Measurements from ENCODE around the gene VPS25.
A peak's percentile ranks its signal among the peaks of the same experiment; 100 is the strongest.
"Not testable (repeated sequence)": the region's sequence is repeated elsewhere in the genome, so short reads cannot be mapped to it uniquely, and the experiment has no call there.

The VPS25 gene

DNA sequence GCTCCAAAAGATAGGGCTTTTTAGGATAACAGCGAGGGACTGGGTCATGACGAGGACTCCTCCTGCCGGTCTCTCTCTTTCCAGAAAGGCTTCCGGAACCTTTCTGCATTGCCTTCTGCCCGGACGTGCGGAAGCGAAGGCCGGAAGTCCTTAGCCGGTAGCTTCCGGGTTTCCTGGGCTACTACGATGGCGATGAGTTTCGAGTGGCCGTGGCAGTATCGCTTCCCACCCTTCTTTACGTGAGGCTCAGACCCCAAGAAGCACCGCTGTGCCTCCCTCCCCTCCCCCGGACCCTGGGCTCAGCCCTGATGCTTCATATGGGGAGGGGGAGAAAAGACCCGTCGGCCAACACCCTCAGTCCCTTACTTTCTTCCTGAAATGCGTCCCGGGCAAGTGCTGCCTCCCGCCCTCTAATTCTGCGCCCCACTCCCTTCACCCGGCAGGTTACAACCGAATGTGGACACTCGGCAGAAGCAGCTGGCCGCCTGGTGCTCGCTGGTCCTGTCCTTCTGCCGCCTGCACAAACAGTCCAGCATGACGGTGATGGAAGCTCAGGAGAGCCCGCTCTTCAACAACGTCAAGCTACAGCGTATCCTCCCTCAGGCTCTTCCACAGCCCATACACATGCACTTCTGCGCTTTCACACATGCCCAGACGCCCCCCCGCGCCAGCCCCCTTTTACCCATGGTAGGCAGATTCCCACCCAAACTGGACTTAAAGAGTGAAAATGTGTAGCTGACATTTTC is at the start of gene VPS25:
Gene VPS25, plus strand, starts transcription at position 160 of the 746 bp plus-strand sequence. Its CDS starts 27 bp downstream, at position 187.
- DNase-seq = peak; percentile 88

DNA sequence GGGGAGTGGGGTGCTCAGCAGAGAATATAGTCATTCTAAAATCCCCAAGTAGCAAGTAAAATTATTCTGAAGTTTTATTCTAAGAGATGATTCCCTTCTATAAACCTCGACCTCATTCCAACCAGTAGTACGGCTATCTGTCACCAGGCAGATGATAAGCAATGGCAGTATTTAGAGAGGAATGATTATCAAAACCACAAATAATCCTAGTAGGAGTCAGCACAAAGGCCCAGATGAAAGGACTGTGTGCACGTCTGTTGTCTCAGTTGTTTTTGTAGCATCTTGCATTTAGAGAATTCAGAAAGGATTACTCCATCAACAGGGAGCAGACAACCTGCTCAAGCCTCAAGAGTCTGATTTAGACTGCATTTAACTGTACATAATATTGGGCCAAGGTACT is 49.6 kb upstream of the VPS25 start:
- no peak for DNase-seq

DNA sequence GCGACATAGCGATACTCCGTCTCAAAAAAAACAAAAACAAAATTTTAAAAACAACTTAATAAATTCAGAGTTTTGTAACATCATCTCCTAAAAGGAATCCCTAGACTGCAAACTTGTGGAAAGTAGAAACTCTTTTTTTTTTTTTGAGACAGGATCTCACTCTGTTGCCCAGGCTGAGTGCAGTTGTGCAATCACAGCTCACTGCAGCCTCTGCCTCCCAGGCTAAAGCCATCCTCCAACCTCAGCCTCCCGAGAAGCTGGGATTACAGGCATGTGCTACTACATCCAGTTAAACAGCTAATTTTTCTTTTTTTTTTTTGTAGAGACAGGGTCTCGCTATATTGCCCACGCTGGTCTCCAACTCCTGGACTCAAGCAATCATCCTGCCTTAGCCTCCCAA is 48.1 kb upstream of the VPS25 start:
- no peak for DNase-seq

DNA sequence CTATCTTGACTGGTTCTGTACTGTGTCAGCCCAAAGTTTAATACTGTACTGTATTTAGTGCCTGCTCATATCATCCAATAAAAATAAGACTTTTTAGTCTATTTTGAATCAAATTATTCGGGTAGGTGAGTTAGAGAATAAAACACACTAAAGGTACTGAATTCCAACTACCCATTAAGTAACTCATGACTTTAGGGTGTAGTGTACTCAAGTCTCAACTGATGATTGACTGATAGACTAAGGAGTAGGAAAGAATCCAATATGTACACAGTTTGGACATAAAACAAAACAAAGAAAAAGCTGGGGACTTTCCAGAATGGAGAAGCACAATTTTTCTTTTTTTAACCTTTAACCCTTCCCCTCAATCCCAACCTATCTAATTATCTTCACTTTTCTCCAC is 32.5 kb upstream of the VPS25 start:
- no peak for DNase-seq

DNA sequence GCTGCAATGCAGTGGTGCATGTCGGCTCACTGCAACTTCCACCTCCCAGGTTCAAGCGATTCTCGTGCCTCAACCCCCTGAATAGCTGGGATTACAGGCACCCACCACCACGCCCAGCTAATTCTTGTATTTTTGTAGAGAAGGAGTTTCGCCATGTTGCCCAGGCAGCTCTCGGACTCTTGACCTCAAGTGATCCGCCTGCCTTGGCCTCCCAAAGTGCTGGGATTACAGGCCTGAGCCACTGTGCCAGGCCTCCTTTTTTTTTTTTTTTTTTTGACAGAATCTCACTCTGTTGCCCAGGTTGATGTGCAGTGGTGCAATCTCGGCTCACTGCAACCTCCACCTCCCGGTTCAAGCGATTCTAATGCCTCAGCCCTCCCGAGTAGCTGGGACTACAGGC is 30.3 kb upstream of the VPS25 start:
- DNase-seq = not testable (repeated sequence)

DNA sequence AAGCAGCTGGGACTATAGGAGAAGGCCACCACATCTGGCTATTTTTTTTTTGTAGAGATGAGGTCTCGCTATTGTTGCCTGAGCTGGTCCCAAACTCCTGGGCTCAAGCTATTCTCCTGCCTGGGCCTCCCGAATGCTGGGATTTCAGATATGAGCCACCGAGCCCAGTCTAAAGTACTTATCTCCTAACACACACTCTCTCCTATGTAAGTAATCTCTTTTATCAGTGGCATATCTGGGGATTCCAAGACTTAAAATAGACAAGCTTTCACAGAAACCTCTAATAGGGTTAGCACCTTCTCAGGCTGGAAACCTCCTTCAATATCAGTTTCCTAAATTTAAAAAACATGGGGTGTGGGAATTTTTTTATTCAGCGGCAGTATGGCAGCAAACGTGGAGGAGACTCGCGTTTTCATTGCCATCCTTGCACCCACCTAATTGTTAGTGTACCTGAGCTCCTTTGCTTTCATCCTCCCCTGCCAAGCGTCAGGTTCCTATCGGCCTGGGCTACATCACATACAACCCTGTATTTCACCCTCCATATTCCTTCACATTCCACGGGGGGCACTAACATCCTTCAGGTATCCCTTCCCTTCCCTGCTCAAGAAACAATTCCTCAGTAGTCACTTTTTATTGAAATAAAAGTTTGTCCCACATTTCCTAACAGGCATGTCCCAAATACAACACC is 29.5 kb upstream of the VPS25 start:
- no peak for DNase-seq

DNA sequence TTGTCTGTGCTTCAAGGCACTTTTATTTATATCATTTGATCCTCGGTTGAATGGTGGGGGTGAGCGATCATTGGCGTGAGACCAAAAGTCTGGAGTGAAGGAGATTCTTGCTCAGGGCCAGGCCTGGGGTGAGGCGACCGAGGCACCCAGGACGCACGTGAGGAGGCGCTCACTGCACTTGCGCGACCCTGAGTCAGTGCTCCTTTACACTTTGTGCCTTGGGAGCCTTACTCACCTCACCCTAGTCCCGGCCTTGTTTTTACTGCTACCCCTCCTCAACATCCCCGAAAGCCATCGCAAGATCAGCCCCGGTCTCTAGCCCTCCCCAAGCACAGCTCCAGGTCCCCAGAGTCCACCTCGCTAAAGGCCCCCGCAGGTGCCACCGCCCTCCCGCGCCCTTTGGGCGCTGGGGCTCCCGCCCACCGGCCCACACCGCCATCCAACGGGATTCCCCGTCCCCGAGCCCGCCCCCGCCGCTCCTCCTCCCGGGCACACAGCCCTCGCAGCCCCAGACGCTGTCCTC is 28.9 kb upstream of the VPS25 start:
- no peak for DNase-seq

DNA sequence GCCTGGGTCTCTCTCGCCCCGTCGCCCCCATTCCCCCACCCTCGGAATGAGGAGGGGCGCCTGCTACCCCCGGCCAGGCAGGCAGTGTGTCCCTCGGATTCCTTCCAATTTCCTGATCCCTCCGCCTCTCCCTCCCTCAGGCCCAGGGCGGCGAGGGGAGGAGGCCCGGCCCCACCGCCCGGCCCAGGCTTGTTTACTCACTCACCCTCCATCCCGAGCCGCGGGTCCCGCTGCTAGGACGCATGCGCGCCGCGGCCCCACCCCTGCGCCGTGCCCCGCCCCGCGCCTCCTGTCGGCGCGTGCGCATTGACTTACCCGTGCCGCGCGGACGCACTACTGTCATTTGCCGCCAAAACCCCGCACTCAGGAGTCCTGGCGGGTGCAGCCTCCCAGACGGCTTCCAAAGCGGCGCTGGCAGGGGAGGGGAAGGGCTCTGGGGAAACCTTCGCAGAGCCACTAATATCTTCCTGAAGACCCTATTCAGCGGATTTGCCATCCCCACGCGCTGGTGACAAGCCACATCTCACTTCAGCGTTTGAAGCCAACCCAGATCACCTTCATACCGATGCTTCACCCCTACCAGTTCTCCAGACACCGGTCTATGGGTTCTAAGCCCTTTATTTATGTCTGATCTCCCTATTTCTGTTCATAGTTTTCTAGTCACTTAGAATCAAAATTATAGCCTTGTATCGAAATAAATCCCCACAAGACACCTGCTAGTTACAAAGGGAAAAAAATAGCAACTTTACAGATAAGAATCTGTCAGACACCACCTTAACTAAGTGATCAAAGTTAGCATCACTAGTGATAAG is 28.2 kb upstream of the VPS25 start, which contains the start of gene EZH1:
Gene EZH1, minus strand, starts transcription at position 235 of the 812 bp plus-strand sequence. CDS start 16,099 bp downstream, outside the sequence.
- peak; percentile 97 for DNase-seq

DNA sequence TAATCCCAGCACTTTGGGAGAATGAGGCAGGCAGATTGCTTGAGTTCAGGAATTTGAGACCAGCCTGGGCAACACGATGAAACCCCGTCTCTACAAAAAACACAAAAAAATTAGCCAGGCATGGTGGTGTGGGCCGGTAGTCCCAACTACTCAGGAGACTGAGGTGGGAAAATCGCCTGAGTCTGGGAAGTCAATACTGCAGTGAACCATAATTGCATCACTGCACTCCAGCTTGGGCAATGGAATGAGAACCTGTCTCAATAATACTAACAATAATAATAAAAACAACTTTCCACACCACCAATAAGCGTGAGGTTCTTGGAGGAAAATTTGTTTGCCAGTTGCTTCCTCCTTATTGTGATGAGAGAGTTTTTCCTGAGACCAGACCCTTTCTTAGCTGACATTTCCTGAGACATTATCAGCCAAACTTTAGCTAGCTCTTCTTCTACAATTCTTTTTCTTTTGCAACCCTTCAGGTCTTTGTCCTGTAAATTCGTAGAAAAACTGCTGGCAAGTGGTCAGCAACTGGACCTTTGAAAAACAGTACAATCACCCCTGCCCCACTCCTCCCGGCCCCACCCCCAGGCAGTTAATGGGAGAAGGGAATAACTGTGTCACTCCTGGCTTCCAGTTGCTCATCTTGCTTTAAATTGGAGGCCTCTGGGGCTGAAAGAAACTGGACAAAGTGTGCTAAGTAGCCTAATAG is 24.9 kb upstream of the VPS25 start:
- DNase-seq = no peak

DNA sequence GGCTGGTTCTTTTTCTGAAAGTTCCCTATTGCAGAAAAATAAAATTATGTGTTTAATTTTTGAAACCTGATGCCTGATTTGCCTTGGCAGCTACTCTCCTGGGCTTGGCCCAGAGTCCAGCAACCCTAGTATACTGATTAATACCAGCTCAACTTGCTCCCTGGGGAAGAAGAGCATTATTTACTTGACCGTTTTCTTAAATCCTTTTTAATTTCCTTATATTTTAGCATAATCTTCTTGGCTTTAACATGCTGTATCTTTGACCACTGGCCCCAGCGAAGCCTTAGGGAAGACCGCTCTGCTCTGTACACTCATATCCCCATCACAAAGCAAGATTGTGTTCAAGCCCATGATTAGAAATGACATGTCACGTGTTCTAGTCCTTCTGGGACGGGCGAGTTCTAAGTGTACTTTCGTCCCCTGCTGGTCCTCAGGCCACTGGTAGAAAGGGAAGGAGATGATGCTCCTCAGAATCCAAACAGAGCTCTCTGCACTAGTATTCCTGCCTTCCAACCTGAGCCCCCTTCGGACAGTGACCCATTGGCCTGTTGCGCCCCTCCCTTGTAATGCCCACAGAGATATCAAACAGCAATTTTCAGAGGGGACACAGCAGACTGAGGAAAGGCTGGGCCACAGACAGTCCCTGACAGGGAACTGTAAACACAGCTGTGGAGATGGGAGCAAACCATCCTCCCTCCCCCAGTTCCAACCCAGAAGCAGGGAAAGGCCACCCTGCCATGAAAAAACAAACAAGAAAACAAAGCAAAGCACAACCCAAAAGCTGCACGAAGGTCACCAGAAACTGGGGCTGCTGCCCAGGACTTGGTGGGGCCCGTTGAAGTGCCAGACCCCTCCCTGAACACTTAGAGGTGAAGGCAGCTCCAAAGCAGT is 24.1 kb upstream of the VPS25 start:
- DNase-seq = no peak

DNA sequence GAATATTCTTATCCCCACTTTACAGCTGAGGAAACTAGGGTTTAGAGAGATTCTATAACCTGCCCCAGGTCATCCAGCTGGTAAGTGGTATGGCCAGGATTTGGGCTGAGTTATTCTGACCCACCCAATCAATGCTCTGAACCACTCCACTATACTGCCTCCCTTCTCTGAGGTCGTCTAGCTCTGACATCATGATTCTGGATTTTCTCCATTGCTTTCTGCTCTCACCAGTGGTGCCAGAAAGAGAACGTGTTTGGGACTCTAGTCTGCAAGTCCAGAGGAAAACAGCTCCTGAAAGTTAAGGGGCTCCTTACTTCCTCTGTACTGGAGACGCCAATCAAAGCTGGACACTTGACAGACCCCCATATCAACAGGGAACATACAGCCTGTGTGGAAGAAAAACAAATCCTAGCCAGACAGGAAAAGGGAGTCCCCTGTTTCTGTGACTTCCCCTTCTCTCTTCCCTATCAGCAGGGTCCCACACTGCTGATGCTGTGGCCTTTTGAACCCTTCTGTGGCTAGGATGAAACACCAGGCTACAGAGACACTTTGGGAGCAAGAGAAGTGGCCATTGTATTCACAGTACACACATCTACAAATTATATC is 22.4 kb upstream of the VPS25 start:
- no peak for DNase-seq

DNA sequence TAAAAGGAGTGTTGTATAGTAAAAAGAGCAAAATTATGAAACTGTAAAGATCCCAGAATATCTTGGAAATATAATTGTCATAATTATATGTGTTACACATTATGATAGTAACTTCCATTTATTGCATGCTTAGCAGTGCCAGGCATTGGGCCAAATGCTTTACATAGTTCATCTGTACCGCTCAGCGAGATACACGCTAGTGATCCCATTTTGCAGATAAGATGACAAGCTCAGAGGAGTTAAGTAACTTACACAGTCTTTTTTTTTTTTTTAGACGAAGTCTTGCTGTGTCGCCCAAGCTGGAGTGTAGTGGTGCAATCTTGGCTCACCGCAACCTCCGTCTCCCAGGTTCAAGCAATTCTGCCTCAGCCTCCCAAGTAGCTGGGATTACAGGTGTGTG is 21.6 kb upstream of the VPS25 start:
- no peak for DNase-seq

DNA sequence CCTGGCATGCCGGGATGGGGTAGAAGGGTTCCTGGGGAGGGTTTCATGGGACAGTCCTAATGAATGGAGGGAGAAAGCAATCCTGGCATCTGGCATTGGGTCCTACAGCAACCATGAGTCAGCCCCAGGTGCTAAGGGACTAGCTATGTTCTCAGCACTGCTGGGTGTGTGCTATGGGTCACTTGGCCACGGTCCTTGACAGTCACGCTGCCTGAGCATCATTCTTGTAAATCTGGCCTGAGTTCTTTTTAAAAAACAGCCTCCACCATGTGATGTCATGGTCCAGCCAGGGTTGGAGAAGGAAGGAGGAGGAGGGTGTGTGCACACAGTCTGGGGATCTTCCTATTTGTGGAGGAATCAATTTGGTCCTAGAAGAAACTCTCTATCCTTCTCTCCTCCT is 18.5 kb upstream of the VPS25 start:
- no peak for DNase-seq

DNA sequence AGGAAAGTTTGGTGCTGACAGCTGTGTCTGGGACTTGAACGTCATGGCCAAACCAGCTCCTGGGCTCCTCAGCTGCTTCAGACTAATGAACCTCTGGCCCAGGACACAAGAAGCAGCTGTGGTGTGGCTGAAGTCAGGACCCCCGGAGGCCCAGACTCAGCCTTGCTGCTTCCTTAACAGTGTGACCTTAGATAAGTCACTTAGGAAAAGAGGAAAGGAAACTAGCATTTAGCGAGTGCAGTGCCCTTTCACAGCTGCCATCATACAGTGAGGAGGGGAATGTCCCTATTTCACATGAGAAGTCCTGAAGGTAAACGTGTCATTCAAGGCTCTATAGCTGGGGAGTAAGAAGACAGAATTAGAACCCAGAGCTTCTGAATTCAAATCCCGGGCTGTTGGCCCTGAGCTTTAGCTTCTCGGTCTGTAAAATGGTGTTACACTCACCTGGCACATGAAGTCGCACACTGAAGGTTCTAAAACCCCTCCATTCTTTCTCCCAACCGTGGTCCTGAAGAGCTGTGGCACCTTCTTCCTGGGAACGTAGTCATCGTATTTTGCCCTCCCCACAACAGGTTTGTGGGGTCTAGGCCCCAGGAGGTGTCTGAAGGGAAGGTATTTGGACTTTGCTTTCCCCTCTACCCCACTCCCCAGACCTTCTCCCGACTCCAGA is 13.1 kb upstream of the VPS25 start:
- no peak for DNase-seq

DNA sequence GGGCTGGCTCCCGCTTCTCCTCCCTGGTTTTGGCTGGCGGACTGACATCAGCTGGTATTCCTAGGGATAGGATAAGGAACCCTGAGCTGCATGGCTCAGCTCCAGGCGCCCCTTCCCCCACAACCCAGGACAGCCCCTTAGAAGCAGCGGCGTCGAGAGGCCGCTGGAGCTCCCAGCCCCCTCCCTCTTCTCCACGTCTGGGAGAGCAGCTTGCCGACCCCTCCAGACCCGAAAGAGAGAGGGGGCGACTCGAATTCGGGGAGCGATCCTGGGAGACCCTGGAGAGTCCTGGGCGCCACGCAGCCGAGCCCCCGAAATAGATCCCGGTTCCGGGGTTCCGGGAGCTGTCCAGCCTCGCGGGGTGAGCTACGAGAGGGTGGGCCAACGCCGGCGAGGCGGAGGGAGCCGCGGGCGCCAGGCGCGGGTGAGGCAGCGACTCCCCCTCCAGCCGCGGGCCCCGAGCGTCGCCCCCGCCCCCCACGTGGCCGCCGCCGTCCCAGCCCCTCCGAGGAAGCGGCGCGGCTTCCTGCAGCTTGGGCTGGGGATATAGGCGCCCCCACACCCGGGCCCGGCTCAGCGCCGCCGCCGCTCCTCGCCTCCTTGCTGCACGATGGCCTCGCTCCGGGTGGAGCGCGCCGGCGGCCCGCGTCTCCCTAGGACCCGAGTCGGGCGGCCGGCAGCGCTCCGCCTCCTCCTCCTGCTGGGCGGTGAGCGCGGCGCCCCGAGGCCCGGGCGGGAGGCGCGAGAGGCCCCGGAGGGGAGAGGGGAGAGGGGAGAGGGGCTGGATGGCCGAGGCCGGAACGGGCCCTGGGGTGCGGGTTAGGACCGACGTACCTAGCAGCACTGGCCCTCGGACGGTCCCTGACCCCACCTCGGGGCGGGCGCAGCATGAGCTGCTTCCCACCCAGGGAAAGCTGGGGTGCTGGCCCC is 12.3 kb upstream of the VPS25 start, which contains the start of gene RAMP2:
Gene RAMP2, plus strand, starts transcription at position 576 of the 930 bp plus-strand sequence. Its CDS starts 35 bp downstream, at position 611.
- peak; percentile 65 for DNase-seq

DNA sequence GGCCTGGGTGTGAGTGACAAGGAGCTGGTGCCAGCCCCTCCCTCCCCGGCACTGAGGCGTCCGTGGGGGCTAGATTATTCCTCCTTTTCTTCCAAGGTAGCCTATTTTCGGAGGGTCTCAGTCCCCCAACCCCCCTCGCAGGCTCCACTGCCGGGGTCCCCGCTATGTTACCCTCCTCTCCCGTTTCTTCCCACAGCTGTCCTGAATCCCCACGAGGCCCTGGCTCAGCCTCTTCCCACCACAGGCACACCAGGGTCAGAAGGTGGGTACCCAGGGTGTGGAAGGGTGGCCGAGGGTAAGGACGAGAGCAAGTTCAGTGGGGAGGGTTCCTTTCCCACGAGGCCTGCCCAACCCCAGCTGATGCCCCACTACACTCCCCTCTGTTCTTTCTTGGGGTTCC is 11.6 kb upstream of the VPS25 start:
- no peak for DNase-seq

DNA sequence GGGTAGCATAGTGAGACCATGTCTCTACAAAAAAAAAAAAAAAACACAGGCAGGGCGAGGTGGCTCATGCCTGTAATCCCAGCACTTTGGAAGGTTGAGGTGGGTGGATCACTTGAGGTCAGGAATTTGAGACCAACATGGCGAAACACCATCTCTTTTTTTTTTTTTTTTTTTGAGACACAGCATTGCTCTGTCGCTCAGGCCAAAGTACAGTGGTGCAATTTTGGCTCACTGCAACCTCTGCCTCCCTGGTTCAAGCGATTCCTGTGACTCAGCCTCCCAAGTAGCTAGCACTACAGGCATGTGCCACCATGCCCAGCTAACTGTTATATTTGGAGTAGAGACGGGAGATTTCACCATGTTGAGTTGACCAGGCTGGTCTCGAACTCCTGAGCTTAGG is 7.1 kb upstream of the VPS25 start:
- DNase-seq = no peak

DNA sequence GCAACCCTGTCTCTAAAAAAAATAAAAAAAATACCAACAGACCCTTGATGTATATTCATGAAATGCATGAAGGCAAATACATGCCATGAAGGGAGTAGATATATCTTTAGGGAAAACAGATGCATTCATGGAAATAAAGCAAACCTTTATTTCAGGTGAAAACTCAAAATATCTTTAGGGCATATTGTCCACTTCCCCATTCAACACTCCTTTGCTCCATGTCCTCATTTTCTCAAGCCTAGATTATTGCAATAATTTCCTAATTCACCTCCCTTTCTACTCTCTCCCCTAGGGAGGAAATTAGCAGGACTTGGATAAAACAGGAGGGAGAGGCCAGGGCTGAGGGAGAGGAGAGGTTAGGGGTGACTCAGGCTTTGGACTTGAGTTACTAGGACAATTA is 5.7 kb upstream of the VPS25 start:
- no peak for DNase-seq

DNA sequence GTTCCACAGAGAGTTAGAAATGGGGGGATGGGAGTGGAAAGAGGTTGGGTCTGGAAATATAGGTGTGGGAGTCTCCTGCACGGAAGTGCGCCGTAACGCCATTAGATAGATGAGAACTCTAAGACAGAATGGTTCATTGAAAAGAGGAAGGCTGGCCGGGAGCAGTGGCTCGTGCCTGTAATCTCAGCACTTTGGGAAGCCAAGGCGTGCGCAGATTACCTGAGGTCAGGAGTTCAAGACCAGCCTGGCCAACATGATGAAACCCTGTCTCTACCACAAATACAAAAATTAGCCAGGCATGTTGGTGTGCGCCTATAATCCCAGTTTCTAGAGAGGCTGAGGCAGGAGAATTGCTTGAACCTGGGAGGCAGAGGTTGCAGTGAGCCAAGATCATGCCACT is 5.2 kb upstream of the VPS25 start:
- not testable (repeated sequence) for DNase-seq
